ENCODE measurements around the gene RPS27L. TPM values are rescaled to one million over a fixed set of nuclear protein-coding genes. Genes with fewer than 3 reads are reported as not detected.
A peak's percentile ranks its signal among the peaks of the same experiment; 100 is the strongest.
"Not testable (repeated sequence)": the region's sequence is repeated elsewhere in the genome, so short reads cannot be mapped to it uniquely, and the experiment has no call there.

The RPS27L gene
- total and polyA plus RNA-seq, 8 donors, result 73.2 to 176 (median 127) TPM

GRCh38 chr15:63107895-63108546 lies 49.3 kb downstream of the RPS27L start:
- 41 to 42% methylated on average over 9 of the region's 9 CpGs for WGBS, 2 donors
- Histone ChIP-seq H3K4me1 (peaks cover 0 to 3% (median 0%) of the 10 kb centered on the region in 3 donors), H3K36me3 (no peaks in the 10 kb centered on the region), H3K27me3 (no peaks in the 10 kb centered on the region), H3K4me3 (no peak overlapping the region), H3K9me3 (no peaks in the 10 kb centered on the region), H3K27ac (peak overlapping the region in 1 of 4 donors; percentile 8)
- ATAC-seq (peak in 3 of 4 donors; percentile 49 to 79 (median 62)), DNase-seq (peak in 3 of 6 donors; percentile 9 to 27 (median 25)), FAIRE-seq (no peak)
- no peak for TF ChIP-seq CTCF (IDR thresholded peaks at IDR 0.05)
- intact Hi-C loops (cut with DNase I), result no loop called here

- H3K4me1 ChIP-seq; ATAC-seq; intact Hi-C loops (cut with DNase I); H3K9me3 ChIP-seq; FAIRE-seq; H3K4me3 ChIP-seq; H3K27me3 ChIP-seq; H3K36me3 ChIP-seq; DNase-seq; H3K27ac ChIP-seq: not testable (repeated sequence)
- WGBS, 2 donors, result 72 to 77% methylated on average over 8 of the region's 8 CpGs
These were observed 51.9 kb downstream of the RPS27L start for GRCh38 chr15:63105354-63105753.

GRCh38 chr15:63104727-63105126 lies 52.5 kb downstream of the RPS27L start:
- 67 to 77% methylated on average over 7 of the region's 7 CpGs for WGBS, 2 donors
- H3K27me3 ChIP-seq, result no peaks in the 10 kb centered on the region
- intact Hi-C loops (cut with DNase I), result no loop called here
- H3K4me3 ChIP-seq, result no peak overlapping the region
- no peak for TF ChIP-seq CTCF (IDR thresholded peaks at IDR 0.05)
- DNase-seq (no peak), FAIRE-seq (no peak), ATAC-seq (no peak)
- no peaks in the 10 kb centered on the region for H3K36me3 ChIP-seq
- H3K9me3 ChIP-seq, result no peaks in the 10 kb centered on the region
- no peak overlapping the region for H3K27ac ChIP-seq
- peaks cover 0 to 3% (median 0%) of the 10 kb centered on the region in 3 donors for H3K4me1 ChIP-seq

GRCh38 chr15:63103416-63103815 lies 53.9 kb downstream of the RPS27L start:
- DNase-seq (no peak), FAIRE-seq (no peak), ATAC-seq (no peak)
- intact Hi-C loops (cut with DNase I), result no loop called here
- Histone ChIP-seq H3K4me3 (no peak overlapping the region), H3K4me1 (peaks cover 0 to 2% (median 0%) of the 10 kb centered on the region in 3 donors), H3K9me3 (no peaks in the 10 kb centered on the region), H3K36me3 (no peaks in the 10 kb centered on the region), H3K27me3 (no peaks in the 10 kb centered on the region), H3K27ac (no peak overlapping the region)
- WGBS, 2 donors, result 74 to 79% methylated on average over 3 of the region's 3 CpGs
- no peak for TF ChIP-seq CTCF (IDR thresholded peaks at IDR 0.05)

- not testable (repeated sequence) for H3K36me3 ChIP-seq, DNase-seq, FAIRE-seq, H3K4me3 ChIP-seq, H3K27me3 ChIP-seq, H3K27ac ChIP-seq, H3K9me3 ChIP-seq, ATAC-seq, H3K4me1 ChIP-seq
- 60 to 64% methylated on average over 2 to 5 of the region's 5 CpGs for WGBS, 2 donors
- intact Hi-C loops (cut with DNase I), result loop anchor here in 1 of 3 donors (10.0 kb wide), 1 partner anchor 315 kb away; no protein-coding TSS in a partner anchor
These were observed 57.7 kb downstream of the RPS27L start for GRCh38 chr15:63099581-63099980.

- H3K9me3 ChIP-seq, DNase-seq, ATAC-seq, H3K4me3 ChIP-seq, H3K27ac ChIP-seq, FAIRE-seq, H3K36me3 ChIP-seq, H3K27me3 ChIP-seq, H3K4me1 ChIP-seq: not testable (repeated sequence)
- intact Hi-C loops (cut with DNase I), result loop anchor here in 1 of 3 donors (10.0 kb wide), 1 partner anchor 314 kb away; no protein-coding TSS in a partner anchor
- WGBS, 2 donors, result 84 to 92% methylated on average over 21 to 30 of the region's 33 CpGs
These were observed 58.4 kb downstream of the RPS27L start for GRCh38 chr15:63098901-63099300.

Other genes starting within 250 kb of the RPS27L start
- 100 to 1,000 TPM; 114 to 359 (median 249) TPM for gene TPM1, start 114.7 kb downstream of the RPS27L start, total RNA-seq
- 100 to 1,000 TPM; 304 to 482 TPM for gene TPM1, start 114.7 kb downstream of the RPS27L start, polyA plus RNA-seq
- gene LACTB, start 35.6 kb downstream of the RPS27L start, total RNA-seq, result 10 to 100 TPM in 1 of 6 donors, 1 to 10 TPM in 5; 4.8 to 11.2 (median 6.6) TPM
- 1 to 10 TPM; 6.0 to 7.3 TPM for gene LACTB, start 35.6 kb downstream of the RPS27L start, polyA plus RNA-seq
- 10 to 100 TPM in 2 of 6 donors, 1 to 10 TPM in 4; 3.9 to 19.2 (median 6.6) TPM for gene RAB8B, start 32.1 kb upstream of the RPS27L start, total RNA-seq
- gene RAB8B, start 32.1 kb upstream of the RPS27L start, polyA plus RNA-seq, result 1 to 10 TPM; 2.0 to 4.3 TPM
- 10 to 100 TPM in 1 of 6 donors, 1 to 10 TPM in 5; 3.2 to 10.7 (median 5.8) TPM for gene APH1B, start 120.1 kb upstream of the RPS27L start, total RNA-seq
- 10 to 100 TPM in 1 of 2 donors, 1 to 10 TPM in 1; 3.1 to 11.7 TPM for gene APH1B, start 120.1 kb upstream of the RPS27L start, polyA plus RNA-seq
- 10 to 100 TPM; 10.2 to 49.6 (median 28.6) TPM for gene CA12, start 224.4 kb upstream of the RPS27L start, total RNA-seq
- gene CA12, start 224.4 kb upstream of the RPS27L start, polyA plus RNA-seq, result 10 to 100 TPM in 1 of 2 donors, 1 to 10 TPM in 1; 7.5 to 21.0 TPM